DOHH2 (cell line): ENCODE measurements around the gene RUSC2.

Experiments used
- H3F3A ChIP-seq: fragments of 200-600 bp; sonication (generic), shearing (Covaris generic); 2 replicates; pipeline ENCODE4 v1.6.0; 2016; ENCODE audit warnings: antibody characterized with exemption, mild to moderate bottlenecking; ENCODE audit not compliant: control insufficient read depth, insufficient read depth
- H3K27ac ChIP-seq: fragments of 200-600 bp; sonication (generic); 2 replicates; pipeline ENCODE4 v1.5.1; 2014; ENCODE audit warnings: low read depth, mild to moderate bottlenecking, low read length, moderate library complexity
- H3K27me3 ChIP-seq: fragments of 200-600 bp; sonication (generic); 2 replicates; pipeline ENCODE4 v1.6.1; 2014; ENCODE audit warnings: mild to moderate bottlenecking, low read length, mixed read lengths; ENCODE audit not compliant: control insufficient read depth
- H3K36me3 ChIP-seq: fragments of 200-600 bp; sonication (generic); 2 replicates; pipeline ENCODE4 v1.6.1; 2014; ENCODE audit warnings: mild to moderate bottlenecking, low read length, moderate library complexity, mixed read lengths; ENCODE audit not compliant: control insufficient read depth
- H3K4me1 ChIP-seq: fragments of 200-600 bp; sonication (generic); 2 replicates; pipeline ENCODE4 v1.6.1; 2014; ENCODE audit warnings: mild to moderate bottlenecking, low read length, mixed read lengths; ENCODE audit not compliant: control insufficient read depth
- H3K4me2 ChIP-seq: fragments of 200-600 bp; sonication (generic); 2 replicates; pipeline ENCODE4 v1.6.0; 2014; ENCODE audit warnings: mild to moderate bottlenecking, low read length, moderate library complexity
- H3K4me3 ChIP-seq: fragments of 200-600 bp; sonication (generic); 2 replicates; pipeline ENCODE4 v1.5.1; 2014; ENCODE audit warnings: mild to moderate bottlenecking, low read length, mixed read lengths
- H3K79me2 ChIP-seq: fragments of 200-600 bp; sonication (generic); 2 replicates; pipeline ENCODE4 v1.6.1; 2014; ENCODE audit warnings: mild to moderate bottlenecking, low read length, mixed read lengths; ENCODE audit not compliant: control insufficient read depth
- H3K9me2 ChIP-seq: fragments of 200-600 bp; sonication (generic); replicated peaks from 2 replicates; pipeline ENCODE4 v1.6.1; 2014; ENCODE audit warnings: mild to moderate bottlenecking, low read length, mixed read lengths; ENCODE audit not compliant: control insufficient read depth
- H3K9me3 ChIP-seq: fragments of 200-600 bp; sonication (generic); 2 replicates; pipeline ENCODE4 v1.6.1; 2014; ENCODE audit warnings: antibody characterized with exemption, low read length, mixed read lengths; ENCODE audit not compliant: control insufficient read depth, insufficient read depth
- H4K20me1 ChIP-seq: fragments of 200-600 bp; sonication (generic); 2 replicates; pipeline ENCODE4 v1.6.0; 2014; ENCODE audit warnings: low read depth, mild to moderate bottlenecking, antibody characterized with exemption, low read length, moderate library complexity; ENCODE audit not compliant: control insufficient read depth, insufficient read depth
- EZH2phosphoT487 ChIP-seq: fragments of 200-600 bp; sonication (generic); IDR thresholded peaks from 2 replicates; pipeline ENCODE4 v1.6.1; 2017; ENCODE audit warnings: borderline replicate concordance, mild to moderate bottlenecking, antibody characterized with exemption, low read length, moderate library complexity, mixed read lengths
- TF ChIP-seq, protein P1 (sequence below): fragments of 200-600 bp; sonication (generic); IDR thresholded peaks from one replicate; pipeline ENCODE4 v1.5.1; 2014; ENCODE audit warnings: antibody characterized with exemption, mild to moderate bottlenecking, low read depth, low read length; ENCODE audit not compliant: poor library complexity, severe bottlenecking

Gene RUSC2

DNA sequence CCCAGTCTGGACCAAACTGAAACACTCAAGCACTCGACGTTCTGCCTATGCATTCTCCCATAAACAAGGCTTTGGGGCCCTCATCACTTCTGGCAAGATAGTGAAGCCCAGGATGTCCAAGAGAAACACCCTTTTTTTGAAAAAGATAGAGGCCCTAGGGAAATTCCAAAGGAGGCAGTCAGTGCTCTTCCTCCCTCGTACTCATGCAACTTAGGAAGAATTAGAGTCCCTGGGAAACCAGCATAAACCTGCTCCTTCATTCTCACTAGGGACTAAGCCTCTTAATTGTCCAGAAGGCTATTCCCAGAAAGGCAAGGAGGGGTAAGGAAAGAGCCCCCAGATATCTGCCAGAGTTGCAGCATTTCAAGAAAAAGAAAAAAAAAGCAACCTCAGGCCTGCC, 7.8 kb upstream of the RUSC2 start:
- no peaks in the 10 kb centered on the region for H4K20me1 ChIP-seq
- H3F3A ChIP-seq, result no peaks in the 10 kb centered on the region
- peaks cover 4% of the 10 kb centered on the region; the same call in 1 of the 2 replicates for H3K27me3 ChIP-seq
- H3K4me1 ChIP-seq, result no peaks in the 10 kb centered on the region
- no peak overlapping the region for H3K27ac ChIP-seq
- no peak overlapping the region for H3K4me3 ChIP-seq
- H3K79me2 ChIP-seq, result no peaks in the 10 kb centered on the region
- H3K36me3 ChIP-seq, result no peaks in the 10 kb centered on the region
- no peaks in the 10 kb centered on the region for H3K9me3 ChIP-seq
- no peak overlapping the region for H3K4me2 ChIP-seq
- TF ChIP-seq, protein P1, sequence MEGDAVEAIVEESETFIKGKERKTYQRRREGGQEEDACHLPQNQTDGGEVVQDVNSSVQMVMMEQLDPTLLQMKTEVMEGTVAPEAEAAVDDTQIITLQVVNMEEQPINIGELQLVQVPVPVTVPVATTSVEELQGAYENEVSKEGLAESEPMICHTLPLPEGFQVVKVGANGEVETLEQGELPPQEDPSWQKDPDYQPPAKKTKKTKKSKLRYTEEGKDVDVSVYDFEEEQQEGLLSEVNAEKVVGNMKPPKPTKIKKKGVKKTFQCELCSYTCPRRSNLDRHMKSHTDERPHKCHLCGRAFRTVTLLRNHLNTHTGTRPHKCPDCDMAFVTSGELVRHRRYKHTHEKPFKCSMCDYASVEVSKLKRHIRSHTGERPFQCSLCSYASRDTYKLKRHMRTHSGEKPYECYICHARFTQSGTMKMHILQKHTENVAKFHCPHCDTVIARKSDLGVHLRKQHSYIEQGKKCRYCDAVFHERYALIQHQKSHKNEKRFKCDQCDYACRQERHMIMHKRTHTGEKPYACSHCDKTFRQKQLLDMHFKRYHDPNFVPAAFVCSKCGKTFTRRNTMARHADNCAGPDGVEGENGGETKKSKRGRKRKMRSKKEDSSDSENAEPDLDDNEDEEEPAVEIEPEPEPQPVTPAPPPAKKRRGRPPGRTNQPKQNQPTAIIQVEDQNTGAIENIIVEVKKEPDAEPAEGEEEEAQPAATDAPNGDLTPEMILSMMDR, result no peak
- no peak for TF ChIP-seq EZH2phosphoT487
- no peaks in the 10 kb centered on the region for H3K9me2 ChIP-seq

DNA sequence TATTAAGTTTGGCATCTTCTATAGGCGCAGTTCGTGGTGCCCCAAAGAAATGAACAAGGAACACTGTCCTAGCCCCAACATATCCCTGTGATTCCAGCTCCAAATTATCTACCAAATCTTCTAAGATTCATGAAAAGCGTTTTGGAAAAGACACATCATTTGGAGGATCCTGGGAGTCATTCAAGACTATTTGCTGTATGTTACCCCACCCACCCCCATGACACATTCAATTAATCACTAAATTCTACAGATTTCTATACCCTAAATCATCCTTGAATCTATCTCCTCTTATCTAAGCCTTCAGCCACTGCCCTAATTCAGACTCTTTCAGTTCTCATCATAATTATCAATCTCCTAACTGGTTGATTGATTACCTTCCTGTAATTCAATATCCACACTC, 5.5 kb upstream of the RUSC2 start:
- Histone ChIP-seq H3F3A (no peaks in the 10 kb centered on the region), H3K9me3 (no peaks in the 10 kb centered on the region), H3K79me2 (no peaks in the 10 kb centered on the region), H3K27ac (no peak overlapping the region), H4K20me1 (no peaks in the 10 kb centered on the region), H3K4me3 (no peak overlapping the region), H3K9me2 (no peaks in the 10 kb centered on the region), H3K27me3 (peaks cover 6% of the 10 kb centered on the region; the same call in 1 of the 2 replicates), H3K36me3 (no peaks in the 10 kb centered on the region), H3K4me2 (no peak overlapping the region), H3K4me1 (no peaks in the 10 kb centered on the region)
- TF ChIP-seq, protein P1, result no peak
- TF ChIP-seq EZH2phosphoT487, result no peak

DNA sequence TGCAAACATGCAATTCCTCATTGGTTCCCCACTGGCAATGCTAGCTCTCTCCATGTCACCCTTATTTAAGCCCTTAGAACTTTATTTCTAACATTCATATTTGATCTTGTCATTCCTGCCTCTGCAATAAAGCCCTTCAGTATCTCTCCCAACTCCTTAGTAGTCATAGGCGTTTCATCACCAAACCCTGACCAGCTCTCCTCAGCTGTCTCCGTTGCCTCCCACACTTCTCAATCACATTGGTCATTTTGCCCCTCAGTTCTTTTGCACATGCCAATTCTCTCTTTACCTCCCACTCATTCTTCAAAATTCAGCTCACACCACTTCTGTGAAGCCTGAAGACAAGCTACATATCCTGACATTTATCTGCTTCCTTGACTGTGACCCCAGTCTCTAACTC, 2.8 kb upstream of the RUSC2 start:
- no peak overlapping the region for H3K27ac ChIP-seq
- H3K4me1 ChIP-seq, result no peaks in the 10 kb centered on the region
- H3K9me3 ChIP-seq, result no peaks in the 10 kb centered on the region
- TF ChIP-seq, protein P1, result no peak
- TF ChIP-seq EZH2phosphoT487, result no peak
- H3K79me2 ChIP-seq, result no peaks in the 10 kb centered on the region
- H3K27me3 ChIP-seq, result peaks cover 10% of the 10 kb centered on the region
- no peak overlapping the region for H3K4me2 ChIP-seq
- H3F3A ChIP-seq, result no peaks in the 10 kb centered on the region
- no peaks in the 10 kb centered on the region for H3K9me2 ChIP-seq
- H3K4me3 ChIP-seq, result no peak overlapping the region
- H4K20me1 ChIP-seq, result no peaks in the 10 kb centered on the region
- H3K36me3 ChIP-seq, result no peaks in the 10 kb centered on the region

DNA sequence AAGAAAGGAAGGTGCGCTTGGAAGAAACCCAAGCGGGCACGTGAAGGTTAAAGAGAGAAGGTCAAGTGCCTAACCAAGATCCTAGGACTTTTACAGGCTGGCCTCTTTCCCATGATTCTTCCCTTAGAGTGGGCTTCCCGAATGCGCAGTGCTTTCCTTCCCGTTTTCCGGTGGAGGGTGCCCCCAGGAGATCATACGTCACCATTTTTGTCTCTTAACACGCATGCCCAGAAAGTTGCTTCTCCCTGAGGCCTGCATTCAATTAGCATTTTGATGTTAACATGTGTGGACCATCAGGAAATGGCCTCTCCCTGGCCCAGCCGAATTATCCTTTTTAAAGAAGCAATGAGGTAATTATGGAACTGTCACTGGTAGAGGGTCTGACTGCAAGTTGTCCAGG, 1.9 kb upstream of the RUSC2 start:
- H3K9me3 ChIP-seq, result no peaks in the 10 kb centered on the region
- H3K36me3 ChIP-seq, result no peaks in the 10 kb centered on the region
- peaks cover 10% of the 10 kb centered on the region for H3K27me3 ChIP-seq
- no peak overlapping the region for H3K4me2 ChIP-seq
- no peaks in the 10 kb centered on the region for H3K79me2 ChIP-seq
- no peaks in the 10 kb centered on the region for H3F3A ChIP-seq
- no peaks in the 10 kb centered on the region for H3K4me1 ChIP-seq
- no peak for TF ChIP-seq EZH2phosphoT487
- TF ChIP-seq, protein P1, result no peak
- H3K27ac ChIP-seq, result no peak overlapping the region
- no peak overlapping the region for H3K4me3 ChIP-seq
- H3K9me2 ChIP-seq, result no peaks in the 10 kb centered on the region
- no peaks in the 10 kb centered on the region for H4K20me1 ChIP-seq
